ENCODE measurements around the gene AXL.

- TF ChIP-seq ZC3H10 (CRISPR knock-in tag; IDR thresholded peaks at IDR 0.05) (no peak), ESRRG (CRISPR knock-in tag; IDR thresholded peaks at IDR 0.05) (no peak), PPARA (CRISPR knock-in tag; IDR thresholded peaks at IDR 0.05; ENCODE audit: borderline replicate concordance) (no peak), PATZ1 (CRISPR knock-in tag; IDR thresholded peaks at IDR 0.05; ENCODE audit: borderline replicate concordance) (no peak), ZFP3 (CRISPR knock-in tag; IDR thresholded peaks at IDR 0.05) (no peak)
Measured at GRCh38 chr19:41304706-41305483, 85.9 kb downstream of the AXL start.
